Testis (tissue), 2 donors: Measurements from ENCODE around the gene WNK2.

Experiments
- POLR2A ChIP-seq: fragments of 450-650 bp; IDR thresholded peaks from one replicate; pipeline ENCODE4 v1.6.1; 2017; ENCODE audit warnings: antibody characterized with exemption, mild to moderate bottlenecking, moderate library complexity
- TF ChIP-seq, protein P1 (sequence below), 3 experiments: fragments of 450-650 bp in 2 of 3; fragments of 200-600 bp in 1 of 3; sonication (generic) in 1 of 3; IDR thresholded peaks; one replicate each; pipeline ENCODE4 v1.5.1; 2016 to 2019; ENCODE audit warnings: antibody characterized with exemption in 3 of 3, mild to moderate bottlenecking in 2 of 3, moderate library complexity in 1 of 3

DNA sequence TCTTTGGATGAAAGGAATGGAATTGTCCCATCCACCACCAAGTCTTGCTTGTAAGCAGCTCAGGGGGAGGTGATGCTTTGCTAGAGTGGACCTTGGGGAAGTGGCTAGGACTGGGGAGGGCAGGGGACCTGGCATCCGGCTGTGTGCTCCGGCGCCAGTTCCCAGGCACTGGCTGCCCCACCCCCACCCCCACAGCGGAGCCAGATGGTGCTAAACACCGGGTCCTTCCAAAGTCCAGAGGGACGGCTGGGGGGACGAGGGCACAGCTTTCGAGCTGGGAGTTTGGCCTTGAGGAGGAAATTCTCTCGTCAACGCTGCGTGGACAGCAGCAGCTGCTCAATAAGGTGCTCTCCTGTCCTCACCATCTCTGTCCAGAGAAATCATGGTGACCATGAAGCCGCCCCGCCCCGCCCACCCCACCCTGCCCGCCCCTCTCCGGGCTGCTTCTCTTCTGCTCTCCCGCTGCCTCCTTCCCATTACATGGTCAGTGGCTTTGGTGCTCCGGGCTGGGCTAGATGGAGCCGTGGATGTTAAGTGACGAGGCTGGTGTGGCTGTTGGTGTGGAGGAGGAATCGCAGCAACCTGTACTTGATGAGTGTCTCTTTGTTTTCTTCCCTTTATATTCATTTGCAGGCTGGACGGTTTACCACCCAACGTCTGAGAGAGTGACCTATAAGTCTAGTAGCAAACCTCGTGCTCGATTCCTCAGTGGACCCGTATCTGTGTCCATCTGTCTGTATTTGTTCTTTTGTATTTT, 115.7 kb downstream of the WNK2 start:
- TF ChIP-seq, protein P1, sequence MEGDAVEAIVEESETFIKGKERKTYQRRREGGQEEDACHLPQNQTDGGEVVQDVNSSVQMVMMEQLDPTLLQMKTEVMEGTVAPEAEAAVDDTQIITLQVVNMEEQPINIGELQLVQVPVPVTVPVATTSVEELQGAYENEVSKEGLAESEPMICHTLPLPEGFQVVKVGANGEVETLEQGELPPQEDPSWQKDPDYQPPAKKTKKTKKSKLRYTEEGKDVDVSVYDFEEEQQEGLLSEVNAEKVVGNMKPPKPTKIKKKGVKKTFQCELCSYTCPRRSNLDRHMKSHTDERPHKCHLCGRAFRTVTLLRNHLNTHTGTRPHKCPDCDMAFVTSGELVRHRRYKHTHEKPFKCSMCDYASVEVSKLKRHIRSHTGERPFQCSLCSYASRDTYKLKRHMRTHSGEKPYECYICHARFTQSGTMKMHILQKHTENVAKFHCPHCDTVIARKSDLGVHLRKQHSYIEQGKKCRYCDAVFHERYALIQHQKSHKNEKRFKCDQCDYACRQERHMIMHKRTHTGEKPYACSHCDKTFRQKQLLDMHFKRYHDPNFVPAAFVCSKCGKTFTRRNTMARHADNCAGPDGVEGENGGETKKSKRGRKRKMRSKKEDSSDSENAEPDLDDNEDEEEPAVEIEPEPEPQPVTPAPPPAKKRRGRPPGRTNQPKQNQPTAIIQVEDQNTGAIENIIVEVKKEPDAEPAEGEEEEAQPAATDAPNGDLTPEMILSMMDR (IDR thresholded peaks at IDR 0.05) = no peak
- no peak for TF ChIP-seq POLR2A
